ENCODE results near the gene LOC101059915.

Gene LOC101059915

GRCh38 chrX:71617742-71618141 lies 49.6 kb upstream of the LOC101059915 start:
- no peak for FAIRE-seq
- peaks cover 7% of the 10 kb centered on the region for H3K4me1 ChIP-seq (ENCODE audit: control insufficient read depth, extremely low read depth, insufficient read depth, low read length)
- no peak overlapping the region for H3K9ac ChIP-seq (replicated peaks; ENCODE audit: extremely low read depth, insufficient read depth, low read length)
- ChIA-PET CTCF (interaction anchor here (1.1 kb wide), 1 partner anchor 35 kb away, joined by 3 read pairs; no protein-coding TSS in a partner anchor), POLR2A (interaction anchor here (0.6 kb wide), 1 partner anchor 256 kb away, joined by 5 read pairs; no protein-coding TSS in a partner anchor)
- H3K27ac ChIP-seq (ENCODE audit: insufficient read depth, low read depth, low read length): no peak overlapping the region
- no peak overlapping the region for H3K4me3 ChIP-seq (replicated peaks in 1 of 3; ENCODE audit: insufficient read depth in 1 of 3, low read depth in 1 of 3, low read length in 3 of 3)
- dilution Hi-C loops (cut with MboI; ENCODE audit: extremely low pct_ligation_motif_present, low sequenced_read_pairs): no loop called here
- H3K27me3 ChIP-seq (ENCODE audit: control insufficient read depth in 2 of 2, insufficient read depth in 2 of 2, low read length in 2 of 2): no peaks in the 10 kb centered on the region
- no TSS peak for BruUV-seq (replicated peaks)
- H2AFZ ChIP-seq (ENCODE audit: low read depth, low read length): no peak overlapping the region
- no peaks in the 10 kb centered on the region for H3K9me3 ChIP-seq (replicated peaks; ENCODE audit: control insufficient read depth, insufficient read depth, low read length)
- no peak for TF ChIP-seq CTCF (IDR thresholded peaks at IDR 0.05; ENCODE audit: extremely low read depth in 1 of 2, insufficient read depth in 1 of 2, low read depth in 1 of 2, low read length in 2 of 2)
- TF ChIP-seq EZH2 (IDR thresholded peaks at IDR 0.05; ENCODE audit: borderline replicate concordance, low read depth, low read length, severe bottlenecking): no peak
- no peak for TF ChIP-seq POLR2A (IDR thresholded peaks at IDR 0.05; ENCODE audit: low read depth, low read length)
- TF ChIP-seq MAX (IDR thresholded peaks at IDR 0.05; ENCODE audit: insufficient read depth, insufficient read length): no peak
- TF ChIP-seq FOS (IDR thresholded peaks at IDR 0.05; ENCODE audit: borderline replicate concordance, insufficient read depth, low read length): no peak
- TF ChIP-seq JUN (IDR thresholded peaks at IDR 0.05; ENCODE audit: borderline replicate concordance, insufficient read depth, insufficient read length, low read depth): no peak
- TF ChIP-seq POLR2AphosphoS5 (IDR thresholded peaks at IDR 0.05; ENCODE audit: insufficient read depth, low read depth, low read length): no peak
- TF ChIP-seq GATA2 (IDR thresholded peaks at IDR 0.05; ENCODE audit: insufficient read depth, insufficient read length, low read depth, low read length): no peak
- no peak for TF ChIP-seq MYC (IDR thresholded peaks at IDR 0.05; ENCODE audit: low read depth, low read length)
- no peak overlapping the region for H3K4me2 ChIP-seq (ENCODE audit: insufficient read depth, low read length)
- DNase-seq (ENCODE audit: low read depth, low spot score): no peak
- peaks cover 0 to 2% of the 10 kb centered on the region in 2 experiments for H3K36me3 ChIP-seq (ENCODE audit: control insufficient read depth in 2 of 2, extremely low read depth in 1 of 2, insufficient read depth in 2 of 2, low read length in 2 of 2)
- H3K9me1 ChIP-seq (replicated peaks; ENCODE audit: control insufficient read depth, extremely low read depth, insufficient read depth, low read length): no peaks in the 10 kb centered on the region
- H3K79me2 ChIP-seq (ENCODE audit: control insufficient read depth, insufficient read depth, low read length): no peaks in the 10 kb centered on the region
- intact Hi-C loops (cut with micrococcal nuclease): no loop called here
- no peaks in the 10 kb centered on the region for H4K20me1 ChIP-seq (replicated peaks; ENCODE audit: control insufficient read depth, extremely low read depth, insufficient read depth, low read length)

Measured in endothelial cell of umbilical vein (primary cell).